Upper lobe of left lung (tissue), 6 donors: ENCODE data around the gene ADNP2. TPM values are rescaled to one million over a fixed set of nuclear protein-coding genes. Genes with fewer than 3 reads are reported as not detected.

Source experiments
- ATAC-seq, 2 donors: fragments of 200-7000 bp; cut with Tn5 transposase; one replicate each; pipeline ENCODE4 v1.9.1; 2022; ENCODE audit warnings: mild to moderate bottlenecking in 2 of 2, moderate library complexity in 2 of 2; ENCODE audit not compliant: low FRiP score in 2 of 2
- DNase-seq, 2 donors: peaks; one replicate each; pipeline ENCODE4 v3.0.0-alpha.2; 2019 to 2020
- H3K27ac ChIP-seq, 4 donors: fragments of 200-600 bp; sonication (generic); one replicate each; pipeline ENCODE4 v1.5.1; 2016 to 2019
- H3K27me3 ChIP-seq, 4 donors: fragments of 200-600 bp; sonication (generic); one replicate each; pipeline ENCODE4 v1.5.1; 2017 to 2019
- H3K36me3 ChIP-seq, 4 donors: fragments of 200-600 bp; sonication (generic); one replicate each; pipeline ENCODE4 v1.5.1; 2016 to 2019
- H3K4me1 ChIP-seq, 4 donors: fragments of 200-600 bp; sonication (generic); one replicate each; pipeline ENCODE4 v1.5.1; 2018 to 2019
- H3K4me3 ChIP-seq, 4 donors: fragments of 200-600 bp; sonication (generic); one replicate each; pipeline ENCODE4 v1.5.1; 2017 to 2019; ENCODE audit warnings: mild to moderate bottlenecking in 2 of 4, moderate library complexity in 1 of 4
- H3K9me3 ChIP-seq, 4 donors: fragments of 200-600 bp; sonication (generic); one replicate each; pipeline ENCODE4 v1.5.1; 2018 to 2019
- CTCF ChIP-seq, 6 experiments: fragments of 450-650 bp in 4 of 6; fragments of 200-600 bp in 2 of 6; sonication (generic) in 2 of 6; IDR thresholded peaks; one replicate each; pipeline ENCODE4 v1.5.1; 2016 to 2019; ENCODE audit warnings: antibody characterized with exemption in 6 of 6
- EP300 ChIP-seq, 4 donors: sonication (generic); formaldehyde crosslinking; IDR thresholded peaks; one replicate each; pipeline ENCODE4 v1.5.1; 2017; ENCODE audit warnings: antibody characterized with exemption in 4 of 4, control low read depth in 2 of 4
- POLR2A ChIP-seq, 4 donors: fragments of 450-650 bp; IDR thresholded peaks; one replicate each; pipeline ENCODE4 v1.5.1; 2016 to 2017; ENCODE audit warnings: antibody characterized with exemption in 4 of 4, mild to moderate bottlenecking in 2 of 4
- POLR2AphosphoS5 ChIP-seq, 2 donors: sonication (generic); formaldehyde crosslinking; IDR thresholded peaks; one replicate each; pipeline ENCODE4 v1.5.1; 2017; ENCODE audit warnings: antibody characterized with exemption in 2 of 2
- WGBS, 2 donors: methylation state at CpG; one replicate each; pipeline ENCODE4 v1.1.5; 2017 to 2018; 5-methylcytosine and 5-hydroxymethylcytosine counted together
- total RNA-seq, 6 donors: library from RNA; depleted of rRNA in 4 of 6; stranded (reverse); fragments of >200 nt in 4 of 6; gene quantifications; one replicate each; pipeline versions ENCODE4 v1.1.0 to v1.2.1, GENCODE V29; 2016 to 2021
- donor health status: DM: no; HTN: no; CAD: no; lungs with moderate emphysema.
- donor health status: DM: no; HTN: yes; CAD: no; lungs with severe emphysema.

ADNP2 gene
- total RNA-seq, 6 donors from 2014 or later = 12.4 to 26.6 (median 16.1) TPM

GRCh38 chr18:80130555-80130954, 21.5 kb downstream of the ADNP2 start:
- H3K4me3 ChIP-seq = no peak overlapping the region
- no peak for TF ChIP-seq POLR2A (IDR thresholded peaks at IDR 0.05)
- no peak for TF ChIP-seq EP300 (IDR thresholded peaks at IDR 0.05)
- no peak for TF ChIP-seq CTCF (IDR thresholded peaks at IDR 0.05)
- no peak for TF ChIP-seq POLR2AphosphoS5 (IDR thresholded peaks at IDR 0.05)
- H3K9me3 ChIP-seq = no peaks in the 10 kb centered on the region
- no peaks in the 10 kb centered on the region for H3K27me3 ChIP-seq
- no peak overlapping the region for H3K27ac ChIP-seq
- peaks cover 0 to 3% (median 0%) of the 10 kb centered on the region in 4 donors for H3K4me1 ChIP-seq
- ATAC-seq (no peak), DNase-seq (no peak)
- WGBS, 2 donors = 73 to 95% methylated on average over 5 of the region's 5 CpGs
- H3K36me3 ChIP-seq = peaks cover 3 to 24% (median 7%) of the 10 kb centered on the region in 4 donors

- WGBS, 2 donors = 90 to 91% methylated on average over 3 of the region's 3 CpGs
- ATAC-seq (no peak), DNase-seq (no peak)
- Histone ChIP-seq H3K4me1 (peaks cover 0 to 3% (median 0%) of the 10 kb centered on the region in 4 donors), H3K9me3 (no peaks in the 10 kb centered on the region), H3K36me3 (peaks cover 20 to 42% (median 24%) of the 10 kb centered on the region in 4 donors), H3K27ac (no peak overlapping the region), H3K27me3 (no peaks in the 10 kb centered on the region), H3K4me3 (no peak overlapping the region)
- TF ChIP-seq EP300 (IDR thresholded peaks at IDR 0.05) = no peak
- no peak for TF ChIP-seq CTCF (IDR thresholded peaks at IDR 0.05)
- TF ChIP-seq POLR2AphosphoS5 (IDR thresholded peaks at IDR 0.05) = no peak
- TF ChIP-seq POLR2A (IDR thresholded peaks at IDR 0.05) = no peak
Measured at GRCh38 chr18:80132180-80132812, 23.2 kb downstream of the ADNP2 start.

GRCh38 chr18:80133124-80133523, 24.1 kb downstream of the ADNP2 start:
- DNase-seq = no peak
- H3K27ac ChIP-seq = no peak overlapping the region

GRCh38 chr18:80135136-80135535, 26.1 kb downstream of the ADNP2 start:
- H3K4me1 ChIP-seq = no peaks in the 10 kb centered on the region
- WGBS, 2 donors = 61 to 98% methylated on average over 1 of the region's 1 CpG
- H3K27me3 ChIP-seq = no peaks in the 10 kb centered on the region
- ATAC-seq (no peak), DNase-seq (no peak)
- H3K9me3 ChIP-seq = no peaks in the 10 kb centered on the region
- no peak for TF ChIP-seq POLR2AphosphoS5 (IDR thresholded peaks at IDR 0.05)
- TF ChIP-seq CTCF (IDR thresholded peaks at IDR 0.05) = no peak
- TF ChIP-seq EP300 (IDR thresholded peaks at IDR 0.05) = no peak
- no peak for TF ChIP-seq POLR2A (IDR thresholded peaks at IDR 0.05)
- H3K4me3 ChIP-seq = no peak overlapping the region
- H3K27ac ChIP-seq = no peak overlapping the region
- H3K36me3 ChIP-seq = peaks cover 25 to 70% (median 36%) of the 10 kb centered on the region in 4 donors

More at GRCh38 chr18:80133124-80133523, 24.1 kb downstream of the ADNP2 start:
- Histone ChIP-seq H3K9me3 (no peaks in the 10 kb centered on the region), H3K4me3 (no peak overlapping the region), H3K27me3 (no peaks in the 10 kb centered on the region), H3K4me1 (no peaks in the 10 kb centered on the region), H3K36me3 (peaks cover 25 to 50% (median 32%) of the 10 kb centered on the region in 4 donors)
- WGBS, 2 donors = 74 to 75% methylated on average over 1 of the region's 1 CpG
- ATAC-seq = no peak
- TF ChIP-seq EP300 (IDR thresholded peaks at IDR 0.05) (no peak), CTCF (IDR thresholded peaks at IDR 0.05) (no peak), POLR2AphosphoS5 (IDR thresholded peaks at IDR 0.05) (no peak), POLR2A (IDR thresholded peaks at IDR 0.05) (no peak)

GRCh38 chr18:80136679-80137078, 27.6 kb downstream of the ADNP2 start:
- Histone ChIP-seq H3K9me3 (no peaks in the 10 kb centered on the region), H3K27me3 (no peaks in the 10 kb centered on the region), H3K4me3 (no peak overlapping the region), H3K27ac (no peak overlapping the region), H3K4me1 (no peaks in the 10 kb centered on the region), H3K36me3 (peaks cover 25 to 77% (median 36%) of the 10 kb centered on the region in 4 donors)
- ATAC-seq (no peak), DNase-seq (no peak)
- TF ChIP-seq POLR2AphosphoS5 (IDR thresholded peaks at IDR 0.05) = no peak
- TF ChIP-seq EP300 (IDR thresholded peaks at IDR 0.05) = no peak
- TF ChIP-seq CTCF (IDR thresholded peaks at IDR 0.05) = no peak
- WGBS, 2 donors = 84 to 96% methylated on average over 4 to 8 of the region's 8 CpGs
